ENCODE measurements around the gene DEDD. TPM values are rescaled to one million over a fixed set of nuclear protein-coding genes. Genes with fewer than 3 reads are reported as not detected.

DEDD gene
- total and polyA plus RNA-seq, 10 of the 15 experiments (the other 5 are each of a cell fraction or from before 2014, with no cell fraction given): 13.6 to 33.9 (median 30.3) TPM

DNA sequence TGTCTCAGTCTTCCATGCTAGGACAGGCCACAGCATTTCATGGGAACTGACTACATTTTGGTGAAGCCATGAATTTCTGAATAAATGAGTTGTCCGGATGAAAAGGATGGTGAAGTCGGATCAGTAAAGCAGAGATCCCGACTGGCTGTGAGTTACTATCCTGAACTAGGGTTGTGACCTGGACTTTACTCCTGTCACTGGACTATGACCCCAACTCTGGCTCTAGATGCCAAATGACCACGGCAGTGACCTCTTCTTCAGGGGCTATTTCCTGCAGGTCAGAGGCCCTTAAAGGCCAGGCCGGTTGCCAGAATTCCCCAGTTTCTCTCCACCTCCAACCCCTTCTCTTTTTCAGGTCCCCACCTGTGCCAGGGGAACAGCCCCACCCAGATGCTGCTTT, 41.4 kb downstream of the DEDD start (continued):
- TF ChIP-seq ASH2L (IDR thresholded peaks at IDR 0.05; ENCODE audit: borderline replicate concordance, low read depth) (no peak), PAX5 (IDR thresholded peaks at IDR 0.05; ENCODE audit: borderline replicate concordance, low read depth, low read length) (no peak), YBX1 (IDR thresholded peaks at IDR 0.05) (no peak)
- TF ChIP-seq, protein P1, sequence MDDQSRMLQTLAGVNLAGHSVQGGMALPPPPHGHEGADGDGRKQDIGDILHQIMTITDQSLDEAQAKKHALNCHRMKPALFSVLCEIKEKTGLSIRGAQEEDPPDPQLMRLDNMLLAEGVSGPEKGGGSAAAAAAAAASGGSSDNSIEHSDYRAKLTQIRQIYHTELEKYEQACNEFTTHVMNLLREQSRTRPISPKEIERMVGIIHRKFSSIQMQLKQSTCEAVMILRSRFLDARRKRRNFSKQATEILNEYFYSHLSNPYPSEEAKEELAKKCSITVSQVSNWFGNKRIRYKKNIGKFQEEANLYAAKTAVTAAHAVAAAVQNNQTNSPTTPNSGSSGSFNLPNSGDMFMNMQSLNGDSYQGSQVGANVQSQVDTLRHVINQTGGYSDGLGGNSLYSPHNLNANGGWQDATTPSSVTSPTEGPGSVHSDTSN (IDR thresholded peaks at IDR 0.05; ENCODE audit: insufficient replicate concordance, low read depth, low read length): no peak

DNA sequence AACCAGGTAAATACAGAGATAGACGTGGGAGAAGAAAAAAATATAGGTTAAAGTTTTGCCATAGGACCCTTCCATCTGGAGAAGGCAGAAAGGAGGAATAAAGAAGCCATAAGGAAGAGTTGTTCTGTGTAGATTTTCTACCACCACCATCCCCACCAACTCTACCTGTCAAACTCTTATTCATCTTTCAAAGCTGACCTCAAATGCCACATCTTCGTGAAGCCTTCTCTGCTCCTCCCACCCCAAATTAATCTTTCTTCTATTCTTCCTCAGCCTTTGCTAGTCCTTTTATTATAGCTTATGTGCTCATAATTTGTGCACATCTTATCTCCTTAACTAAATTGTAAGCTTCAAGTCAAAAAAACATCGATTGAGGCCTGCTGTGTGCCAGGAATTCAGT, 41.9 kb downstream of the DEDD start:
- intact Hi-C loops (cut with micrococcal nuclease; ENCODE audit: unreplicated experiment): no loop called here
- no TSS peak for BruUV-seq (replicated peaks)
- Histone ChIP-seq H3K9ac (ENCODE audit: control insufficient read depth, insufficient read depth, low read length) (no peak overlapping the region), H3K9me3 (replicated peaks; ENCODE audit: control insufficient read depth, insufficient read depth, low read length) (no peaks in the 10 kb centered on the region), H3K4me1 (ENCODE audit: control insufficient read depth, insufficient read depth, low read length) (peaks cover 13% of the 10 kb centered on the region), H2AFZ (ENCODE audit: control insufficient read depth, low read depth, low read length) (no peak overlapping the region), H3K79me2 (ENCODE audit: control insufficient read depth, insufficient read depth, low read length) (no peaks in the 10 kb centered on the region), H3K27ac (ENCODE audit: control insufficient read depth, insufficient read depth) (no peak overlapping the region), H4K20me1 (ENCODE audit: control insufficient read depth, insufficient read depth) (no peaks in the 10 kb centered on the region), H3K27me3 (replicated peaks in 1 of 2; ENCODE audit: control insufficient read depth in 2 of 2, insufficient read depth in 2 of 2, low read length in 1 of 2) (no peaks in the 10 kb centered on the region), H3K36me3 (ENCODE audit: control insufficient read depth in 2 of 2, insufficient read depth in 2 of 2, low read length in 1 of 2) (no peaks in the 10 kb centered on the region), H3K4me2 (ENCODE audit: control insufficient read depth, insufficient read depth) (no peak overlapping the region), H3K4me3 (no peak overlapping the region)
- ATAC-seq (no peak), FAIRE-seq (no peak), DNase-seq (ENCODE audit: low read depth, low spot score) (no peak)
- SMC1A ChIA-PET (ENCODE audit: uncharacterized antibody, unreplicated experiment): no interaction called here
- in situ Hi-C loops (cut with MboI): no loop called here
- POLR2A ChIA-PET: no interaction called here
- CTCF ChIA-PET: no interaction called here
- WGBS (ENCODE audit: insufficient coverage, insufficient replicate concordance, low lambda C conversion rate, missing lambda C conversion rate): 50% methylated on average over 3 of the region's 3 CpGs
- RAD21 ChIA-PET (ENCODE audit: unreplicated experiment): interaction anchor here (1.1 kb wide), 1 partner anchor 21 kb away, joined by 3 read pairs; the partner anchor contains the start of gene ARHGAP30
- TF ChIP-seq GABPA (IDR thresholded peaks at IDR 0.05; ENCODE audit: low read depth): no peak
- TF ChIP-seq EZH2 (IDR thresholded peaks at IDR 0.05; ENCODE audit: borderline replicate concordance, control insufficient read depth, low read depth, low read length): no peak
- no peak for TF ChIP-seq HDGF (IDR thresholded peaks at IDR 0.05)
- TF ChIP-seq, protein P2, sequence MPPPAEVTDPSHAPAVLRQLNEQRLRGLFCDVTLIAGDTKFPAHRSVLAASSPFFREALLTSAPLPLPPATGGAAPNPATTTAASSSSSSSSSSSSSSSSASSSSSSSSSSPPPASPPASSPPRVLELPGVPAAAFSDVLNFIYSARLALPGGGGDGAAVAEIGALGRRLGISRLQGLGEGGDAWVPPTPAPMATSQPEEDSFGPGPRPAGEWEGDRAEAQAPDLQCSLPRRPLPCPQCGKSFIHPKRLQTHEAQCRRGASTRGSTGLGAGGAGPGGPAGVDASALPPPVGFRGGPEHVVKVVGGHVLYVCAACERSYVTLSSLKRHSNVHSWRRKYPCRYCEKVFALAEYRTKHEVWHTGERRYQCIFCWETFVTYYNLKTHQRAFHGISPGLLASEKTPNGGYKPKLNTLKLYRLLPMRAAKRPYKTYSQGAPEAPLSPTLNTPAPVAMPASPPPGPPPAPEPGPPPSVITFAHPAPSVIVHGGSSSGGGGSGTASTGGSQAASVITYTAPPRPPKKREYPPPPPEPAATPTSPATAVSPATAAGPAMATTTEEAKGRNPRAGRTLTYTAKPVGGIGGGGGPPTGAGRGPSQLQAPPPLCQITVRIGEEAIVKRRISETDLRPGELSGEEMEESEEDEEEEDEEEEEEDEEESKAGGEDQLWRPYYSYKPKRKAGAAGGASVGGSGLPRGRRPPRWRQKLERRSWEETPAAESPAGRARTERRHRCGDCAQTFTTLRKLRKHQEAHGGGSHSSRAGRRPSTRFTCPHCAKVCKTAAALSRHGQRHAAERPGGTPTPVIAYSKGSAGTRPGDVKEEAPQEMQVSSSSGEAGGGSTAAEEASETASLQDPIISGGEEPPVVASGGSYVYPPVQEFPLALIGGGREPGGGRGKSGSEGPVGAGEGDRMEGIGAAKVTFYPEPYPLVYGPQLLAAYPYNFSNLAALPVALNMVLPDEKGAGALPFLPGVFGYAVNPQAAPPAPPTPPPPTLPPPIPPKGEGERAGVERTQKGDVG (CRISPR knock-in tag; IDR thresholded peaks at IDR 0.05): no peak
- TF ChIP-seq, protein P3, sequence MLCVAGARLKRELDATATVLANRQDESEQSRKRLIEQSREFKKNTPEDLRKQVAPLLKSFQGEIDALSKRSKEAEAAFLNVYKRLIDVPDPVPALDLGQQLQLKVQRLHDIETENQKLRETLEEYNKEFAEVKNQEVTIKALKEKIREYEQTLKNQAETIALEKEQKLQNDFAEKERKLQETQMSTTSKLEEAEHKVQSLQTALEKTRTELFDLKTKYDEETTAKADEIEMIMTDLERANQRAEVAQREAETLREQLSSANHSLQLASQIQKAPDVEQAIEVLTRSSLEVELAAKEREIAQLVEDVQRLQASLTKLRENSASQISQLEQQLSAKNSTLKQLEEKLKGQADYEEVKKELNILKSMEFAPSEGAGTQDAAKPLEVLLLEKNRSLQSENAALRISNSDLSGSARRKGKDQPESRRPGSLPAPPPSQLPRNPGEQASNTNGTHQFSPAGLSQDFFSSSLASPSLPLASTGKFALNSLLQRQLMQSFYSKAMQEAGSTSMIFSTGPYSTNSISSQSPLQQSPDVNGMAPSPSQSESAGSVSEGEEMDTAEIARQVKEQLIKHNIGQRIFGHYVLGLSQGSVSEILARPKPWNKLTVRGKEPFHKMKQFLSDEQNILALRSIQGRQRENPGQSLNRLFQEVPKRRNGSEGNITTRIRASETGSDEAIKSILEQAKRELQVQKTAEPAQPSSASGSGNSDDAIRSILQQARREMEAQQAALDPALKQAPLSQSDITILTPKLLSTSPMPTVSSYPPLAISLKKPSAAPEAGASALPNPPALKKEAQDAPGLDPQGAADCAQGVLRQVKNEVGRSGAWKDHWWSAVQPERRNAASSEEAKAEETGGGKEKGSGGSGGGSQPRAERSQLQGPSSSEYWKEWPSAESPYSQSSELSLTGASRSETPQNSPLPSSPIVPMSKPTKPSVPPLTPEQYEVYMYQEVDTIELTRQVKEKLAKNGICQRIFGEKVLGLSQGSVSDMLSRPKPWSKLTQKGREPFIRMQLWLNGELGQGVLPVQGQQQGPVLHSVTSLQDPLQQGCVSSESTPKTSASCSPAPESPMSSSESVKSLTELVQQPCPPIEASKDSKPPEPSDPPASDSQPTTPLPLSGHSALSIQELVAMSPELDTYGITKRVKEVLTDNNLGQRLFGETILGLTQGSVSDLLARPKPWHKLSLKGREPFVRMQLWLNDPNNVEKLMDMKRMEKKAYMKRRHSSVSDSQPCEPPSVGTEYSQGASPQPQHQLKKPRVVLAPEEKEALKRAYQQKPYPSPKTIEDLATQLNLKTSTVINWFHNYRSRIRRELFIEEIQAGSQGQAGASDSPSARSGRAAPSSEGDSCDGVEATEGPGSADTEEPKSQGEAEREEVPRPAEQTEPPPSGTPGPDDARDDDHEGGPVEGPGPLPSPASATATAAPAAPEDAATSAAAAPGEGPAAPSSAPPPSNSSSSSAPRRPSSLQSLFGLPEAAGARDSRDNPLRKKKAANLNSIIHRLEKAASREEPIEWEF (IDR thresholded peaks at IDR 0.05; ENCODE audit: insufficient replicate concordance, low read depth, low read length): no peak
- TF ChIP-seq NFXL1 (IDR thresholded peaks at IDR 0.05; ENCODE audit: borderline replicate concordance): no peak
- TF ChIP-seq NBN (IDR thresholded peaks at IDR 0.05): no peak
- TF ChIP-seq BCL11A (IDR thresholded peaks at IDR 0.05; ENCODE audit: low read depth, low read length): no peak
- TF ChIP-seq TCF12 (IDR thresholded peaks at IDR 0.05; ENCODE audit: low read depth, low read length): no peak
- no peak for TF ChIP-seq ZBED1 (IDR thresholded peaks at IDR 0.05; ENCODE audit: borderline replicate concordance)
- TF ChIP-seq POU2F2 (IDR thresholded peaks at IDR 0.05; ENCODE audit: borderline replicate concordance, low read depth, low read length): no peak

All from GM12878 (cell line).